Fibroblast of skin of scalp (primary cell): Measurements from ENCODE around the gene SPDYE18. TPM values are rescaled to one million over a fixed set of nuclear protein-coding genes. Genes with fewer than 3 reads are reported as not detected.
"Not testable (repeated sequence)": the region's sequence is repeated elsewhere in the genome, so short reads cannot be mapped to it uniquely, and the experiment has no call there.

Experiments
- DNase-seq: peaks from one replicate; pipeline ENCODE4 v3.0.0-alpha.2; 2013
- polyA plus RNA-seq, 2 experiments: library from polyadenylated mRNA; unstranded; fragments of 120-200 nt; gene quantifications; one replicate each; pipeline ENCODE4 v1.2.1, GENCODE V29; 2013; ENCODE audit not compliant: insufficient read length in 2 of 2

The SPDYE18 gene
- 0.59 TPM for polyA plus RNA-seq (2013, experiment 1 of 2; ENCODE audit: insufficient read length)
- polyA plus RNA-seq (2013, experiment 2 of 2; ENCODE audit: insufficient read length), result not detected

GRCh38 chr7:77062557-77062956, at the start of gene SPDYE18:
TSS of gene SPDYE18 (minus strand) at chr7:77062558. CDS start at chr7:77060512, 2,046 bp downstream.
- not testable (repeated sequence) for DNase-seq

GRCh38 chr7:77108362-77108761, 46.0 kb upstream of the SPDYE18 start:
- DNase-seq, result not testable (repeated sequence)

GRCh38 chr7:77107659-77108058, 45.3 kb upstream of the SPDYE18 start:
- DNase-seq, result not testable (repeated sequence)

- peak; percentile 4 for DNase-seq
Observed at GRCh38 chr7:77105904-77106303, 43.5 kb upstream of the SPDYE18 start.

- not testable (repeated sequence) for DNase-seq
Observed at GRCh38 chr7:77102671-77103070, 40.3 kb upstream of the SPDYE18 start.

- not testable (repeated sequence) for DNase-seq
Observed at GRCh38 chr7:77101187-77101586, 38.8 kb upstream of the SPDYE18 start.

- DNase-seq, result not testable (repeated sequence)
Observed at GRCh38 chr7:77100501-77100900, 38.1 kb upstream of the SPDYE18 start.

- not testable (repeated sequence) for DNase-seq
Observed at GRCh38 chr7:77092301-77092700, 29.9 kb upstream of the SPDYE18 start.

GRCh38 chr7:77082192-77082591, 19.8 kb upstream of the SPDYE18 start:
- not testable (repeated sequence) for DNase-seq

- not testable (repeated sequence) for DNase-seq
Observed at GRCh38 chr7:77080236-77080635, 17.9 kb upstream of the SPDYE18 start.

GRCh38 chr7:77079624-77080023, 17.3 kb upstream of the SPDYE18 start:
- not testable (repeated sequence) for DNase-seq

GRCh38 chr7:77079112-77079511, 16.8 kb upstream of the SPDYE18 start:
- not testable (repeated sequence) for DNase-seq

GRCh38 chr7:77077060-77077459, 14.7 kb upstream of the SPDYE18 start:
- DNase-seq, result not testable (repeated sequence)

- DNase-seq, result not testable (repeated sequence)
Observed at GRCh38 chr7:77074786-77075396, 12.5 kb upstream of the SPDYE18 start.

GRCh38 chr7:77071108-77071507, 8.8 kb upstream of the SPDYE18 start:
- DNase-seq, result not testable (repeated sequence)

GRCh38 chr7:77065869-77066268, 3.5 kb upstream of the SPDYE18 start:
- not testable (repeated sequence) for DNase-seq

- DNase-seq, result not testable (repeated sequence)
Observed at GRCh38 chr7:77063732-77064131, 1.4 kb upstream of the SPDYE18 start.

- DNase-seq, result not testable (repeated sequence)
Observed at GRCh38 chr7:77032261-77032660, 30.1 kb downstream of the SPDYE18 start, which contains the start of gene SPDYE17. TSS of gene SPDYE17 (minus strand) at chr7:77032361. CDS start at chr7:77030570, 1,791 bp downstream.

GRCh38 chr7:77026349-77026748, 36.0 kb downstream of the SPDYE18 start:
- DNase-seq, result not testable (repeated sequence)

GRCh38 chr7:77010074-77010680, 52.2 kb downstream of the SPDYE18 start:
- DNase-seq, result peak; percentile 47

GRCh38 chr7:77008000-77008399, 54.4 kb downstream of the SPDYE18 start:
- DNase-seq, result not testable (repeated sequence)

GRCh38 chr7:77006127-77007110, 55.9 kb downstream of the SPDYE18 start:
- DNase-seq, result not testable (repeated sequence)
